Neuronal stem cell (in vitro differentiated cells): ENCODE measurements around the gene APOA1.

Source experiments
- DNase-seq: peaks from one replicate; pipeline ENCODE4 v3.0.0-alpha.2; 2013; ENCODE audit warnings: low spot score
- H2AFZ ChIP-seq: one replicate; pipeline ENCODE4 v1.6.1; 2013; ENCODE audit warnings: mild to moderate bottlenecking, low read length, inconsistent platforms
- H2AK5ac ChIP-seq: 2 replicates; pipeline ENCODE4 v1.6.1; 2013; ENCODE audit warnings: low read depth, mild to moderate bottlenecking, inconsistent platforms, low read length, moderate library complexity, mixed read lengths
- H2BK120ac ChIP-seq: 2 replicates; pipeline ENCODE4 v1.6.1; 2013; ENCODE audit warnings: low read depth, mild to moderate bottlenecking, inconsistent platforms, low read length, moderate library complexity, mixed read lengths
- H2BK12ac ChIP-seq: one replicate; pipeline ENCODE4 v1.6.1; 2013; ENCODE audit warnings: low read length, inconsistent platforms
- H2BK15ac ChIP-seq: 2 replicates; pipeline ENCODE4 v1.6.1; 2013; ENCODE audit warnings: mild to moderate bottlenecking, low read length, inconsistent platforms, mixed read lengths
- H2BK5ac ChIP-seq: one replicate; pipeline ENCODE4 v1.6.1; 2013; ENCODE audit warnings: inconsistent platforms, mild to moderate bottlenecking, low read length, moderate library complexity
- H3K14ac ChIP-seq: one replicate; pipeline ENCODE4 v1.6.1; 2013; ENCODE audit warnings: low read length, inconsistent platforms
- H3K18ac ChIP-seq: 2 replicates; pipeline ENCODE4 v1.6.1; 2013; ENCODE audit warnings: low read length, inconsistent platforms
- H3K23ac ChIP-seq: 2 replicates; pipeline ENCODE4 v1.6.1; 2013; ENCODE audit warnings: low read depth, mild to moderate bottlenecking, mixed read lengths, low read length, inconsistent platforms; ENCODE audit not compliant: poor library complexity
- H3K27ac ChIP-seq: replicated peaks from 3 replicates; pipeline ENCODE4 v1.5.1; 2013; ENCODE audit warnings: low read length, inconsistent platforms
- H3K27me3 ChIP-seq, 3 experiments: 2 replicates each; pipeline ENCODE4 v1.6.1; 2013; ENCODE audit warnings: low read length in 3 of 3, mild to moderate bottlenecking in 2 of 3, inconsistent platforms in 1 of 3, low read depth in 1 of 3, mixed read lengths in 1 of 3, moderate library complexity in 1 of 3; ENCODE audit not compliant: control insufficient read depth in 3 of 3, insufficient read depth in 3 of 3
- H3K36me3 ChIP-seq, 2 donors: replicated peaks in 1 of 2; 2 replicates each; pipeline ENCODE4 v1.6.1; 2013; ENCODE audit warnings: low read length in 2 of 2; ENCODE audit not compliant: control insufficient read depth in 2 of 2, insufficient read depth in 2 of 2
- H3K4ac ChIP-seq: 2 replicates; pipeline ENCODE4 v1.6.1; 2013; ENCODE audit warnings: inconsistent platforms, mild to moderate bottlenecking, low read length, moderate library complexity
- H3K4me1 ChIP-seq, 2 donors: 1 replicate in 1 of 2; 2 replicates in 1 of 2; pipeline ENCODE4 v1.6.1; 2013; ENCODE audit warnings: low read length in 2 of 2, low read depth in 1 of 2; ENCODE audit not compliant: control insufficient read depth in 2 of 2, insufficient read depth in 1 of 2
- H3K4me2 ChIP-seq: one replicate; pipeline ENCODE4 v1.6.1; 2013; ENCODE audit warnings: mild to moderate bottlenecking, low read length, inconsistent platforms; ENCODE audit not compliant: insufficient read depth, poor library complexity, severe bottlenecking
- H3K4me3 ChIP-seq, 2 donors: 2 replicates each; pipeline ENCODE4 v1.5.1; 2013; ENCODE audit warnings: low read length in 2 of 2, mild to moderate bottlenecking in 2 of 2, inconsistent platforms in 1 of 2, moderate library complexity in 1 of 2
- H3K79me1 ChIP-seq: one replicate; pipeline ENCODE4 v1.6.1; 2013; ENCODE audit warnings: low read depth, mild to moderate bottlenecking, inconsistent platforms, low read length, moderate library complexity
- H3K9ac ChIP-seq: one replicate; pipeline ENCODE4 v1.6.1; 2013; ENCODE audit warnings: mild to moderate bottlenecking, low read depth, low read length, inconsistent platforms; ENCODE audit not compliant: poor library complexity
- H3K9me3 ChIP-seq, 2 donors: replicated peaks in 1 of 2; 2 replicates each; pipeline versions ENCODE3 to v1.6.1; 2013; ENCODE audit warnings: low read length in 2 of 2, mild to moderate bottlenecking in 2 of 2, inconsistent platforms in 1 of 2, low read depth in 1 of 2, mixed read lengths in 1 of 2, moderate library complexity in 1 of 2; ENCODE audit not compliant: control insufficient read depth in 2 of 2, insufficient read depth in 1 of 2
- H4K8ac ChIP-seq: one replicate; pipeline ENCODE4 v1.6.1; 2013; ENCODE audit warnings: low read depth, mild to moderate bottlenecking, inconsistent platforms, low read length, moderate library complexity
- H4K91ac ChIP-seq: one replicate; pipeline ENCODE4 v1.6.1; 2013; ENCODE audit warnings: low read length, low read depth, mild to moderate bottlenecking, inconsistent platforms; ENCODE audit not compliant: poor library complexity
- WGBS, 2 donors: extraction: QIAGEN DNeasy Blood & Tissue Kit; methylation state at CpG; one replicate each; pipeline ENCODE4 v1.1.7; 2013; ENCODE audit warnings: missing lambda C conversion rate in 2 of 2, mixed read lengths in 1 of 2; ENCODE audit not compliant: insufficient read length in 2 of 2, insufficient replicate concordance in 1 of 2; ENCODE audit errors: extremely low coverage in 2 of 2; 5-methylcytosine and 5-hydroxymethylcytosine counted together

APOA1 gene

GRCh38 chr11:116844722-116845121 is 7.3 kb upstream of the APOA1 start:
- Histone ChIP-seq H3K4ac (no peak overlapping the region), H2AK5ac (no peak overlapping the region), H3K23ac (no peak overlapping the region), H3K4me3 (no peak overlapping the region), H3K18ac (no peak overlapping the region), H3K4me2 (no peak overlapping the region), H3K27ac (no peak overlapping the region), H4K8ac (no peak overlapping the region), H2BK12ac (no peak overlapping the region), H3K4me1 (peaks cover 0 to 2% of the 10 kb centered on the region in 2 donors), H3K14ac (no peak overlapping the region), H3K9me3 (no peaks in the 10 kb centered on the region), H3K27me3 (no peaks in the 10 kb centered on the region), H2AFZ (no peak overlapping the region), H2BK5ac (no peak overlapping the region), H3K9ac (no peak overlapping the region), H4K91ac (no peak overlapping the region), H3K79me1 (no peaks in the 10 kb centered on the region), H2BK15ac (no peak overlapping the region), H3K36me3 (peaks cover 31 to 66% of the 10 kb centered on the region in 2 donors), H2BK120ac (no peak overlapping the region)
- no peak for DNase-seq
- WGBS, 2 donors = no CpG with 5 or more reads among the region's 4 CpGs

GRCh38 chr11:116843661-116844060 is 6.2 kb upstream of the APOA1 start:
- no peak overlapping the region for H2AK5ac ChIP-seq
- no peak overlapping the region for H3K9ac ChIP-seq
- no peak overlapping the region for H3K14ac ChIP-seq
- H4K91ac ChIP-seq = no peak overlapping the region
- H3K4ac ChIP-seq = no peak overlapping the region
- H4K8ac ChIP-seq = no peak overlapping the region
- no peak overlapping the region for H2BK120ac ChIP-seq
- no peak overlapping the region for H2BK12ac ChIP-seq
- H3K79me1 ChIP-seq = no peaks in the 10 kb centered on the region
- no peak overlapping the region for H3K23ac ChIP-seq
- H3K18ac ChIP-seq = no peak overlapping the region
- no peak for DNase-seq
- WGBS, 2 donors = no CpG with 5 or more reads among the region's 9 CpGs
- H2AFZ ChIP-seq = no peak overlapping the region
- H3K4me3 ChIP-seq = peak overlapping the region in 1 of 2 donors; percentile 21
- no peak overlapping the region for H3K27ac ChIP-seq
- H3K9me3 ChIP-seq = no peaks in the 10 kb centered on the region
- H3K36me3 ChIP-seq = peaks cover 25 to 55% of the 10 kb centered on the region in 2 donors
- no peak overlapping the region for H3K4me2 ChIP-seq
- H2BK5ac ChIP-seq = no peak overlapping the region
- H3K4me1 ChIP-seq = peaks cover 0 to 2% of the 10 kb centered on the region in 2 donors
- H2BK15ac ChIP-seq = no peak overlapping the region
- no peaks in the 10 kb centered on the region for H3K27me3 ChIP-seq

DNA sequence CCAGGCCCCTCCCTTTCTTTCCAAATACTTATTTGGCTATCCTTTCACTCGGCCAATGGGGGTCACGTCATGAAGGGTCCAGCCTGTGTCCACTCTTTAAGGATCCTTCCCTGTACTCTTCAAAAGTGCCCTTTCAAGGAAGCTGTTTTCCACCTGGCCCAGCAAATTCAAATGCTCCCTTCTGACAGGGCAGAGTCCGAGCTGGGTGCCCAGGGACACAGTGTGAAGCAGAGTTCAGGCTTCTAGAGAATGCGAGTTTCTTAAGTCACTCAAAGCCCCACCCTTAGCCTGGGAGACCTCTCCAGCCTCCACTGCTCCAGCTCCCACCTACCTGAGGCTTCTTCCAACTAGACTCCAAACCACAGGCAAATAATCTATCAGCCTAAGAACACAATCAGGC is 5.5 kb upstream of the APOA1 start:
- Histone ChIP-seq H2AFZ (no peak overlapping the region), H3K14ac (no peak overlapping the region), H3K23ac (no peak overlapping the region), H2BK15ac (no peak overlapping the region), H4K8ac (no peak overlapping the region), H3K9ac (no peak overlapping the region), H3K4ac (no peak overlapping the region), H3K4me3 (no peak overlapping the region), H3K9me3 (no peaks in the 10 kb centered on the region), H3K4me1 (peaks cover 1 to 6% of the 10 kb centered on the region in 2 donors), H3K4me2 (no peak overlapping the region), H4K91ac (no peak overlapping the region), H2BK12ac (no peak overlapping the region), H3K36me3 (peaks cover 25 to 51% of the 10 kb centered on the region in 2 donors), H3K79me1 (no peaks in the 10 kb centered on the region), H3K27me3 (no peaks in the 10 kb centered on the region), H2BK5ac (no peak overlapping the region), H3K27ac (no peak overlapping the region), H2AK5ac (no peak overlapping the region), H2BK120ac (no peak overlapping the region), H3K18ac (no peak overlapping the region)
- DNase-seq = no peak
- no CpG with 5 or more reads among the region's 4 CpGs for WGBS, 2 donors

- no peak overlapping the region for H2AK5ac ChIP-seq
- no peak overlapping the region for H2AFZ ChIP-seq
- H3K4me1 ChIP-seq = peaks cover 9 to 12% of the 10 kb centered on the region in 2 donors
- H3K4ac ChIP-seq = no peak overlapping the region
- no peak overlapping the region for H3K9ac ChIP-seq
- no peak overlapping the region for H3K23ac ChIP-seq
- H4K91ac ChIP-seq = no peak overlapping the region
- H2BK12ac ChIP-seq = no peak overlapping the region
- H3K79me1 ChIP-seq = no peaks in the 10 kb centered on the region
- no peaks in the 10 kb centered on the region for H3K27me3 ChIP-seq
- DNase-seq = no peak
- no peak overlapping the region for H3K14ac ChIP-seq
- no peak overlapping the region for H2BK5ac ChIP-seq
- H4K8ac ChIP-seq = no peak overlapping the region
- no peak overlapping the region for H3K4me2 ChIP-seq
- no peak overlapping the region for H3K27ac ChIP-seq
- H3K18ac ChIP-seq = no peak overlapping the region
- no peak overlapping the region for H2BK120ac ChIP-seq
- no CpG with 5 or more reads among the region's 4 CpGs for WGBS, 2 donors
- no peaks in the 10 kb centered on the region for H3K9me3 ChIP-seq
- H3K36me3 ChIP-seq = peaks cover 19 to 43% of the 10 kb centered on the region in 2 donors
- no peak overlapping the region for H3K4me3 ChIP-seq
- H2BK15ac ChIP-seq = no peak overlapping the region
These were observed 4.7 kb upstream of the APOA1 start for GRCh38 chr11:116842117-116842516.
